KG1 (cell line): Measurements from ENCODE around the gene PRR13.
"Not testable (repeated sequence)": the region's sequence is repeated elsewhere in the genome, so short reads cannot be mapped to it uniquely, and the experiment has no call there.

ENCODE experiments used
- DNase-seq: peaks from one replicate; lab custom pipeline; 2025; lab: John Stamatoyannopoulos, UW

The PRR13 gene

DNA sequence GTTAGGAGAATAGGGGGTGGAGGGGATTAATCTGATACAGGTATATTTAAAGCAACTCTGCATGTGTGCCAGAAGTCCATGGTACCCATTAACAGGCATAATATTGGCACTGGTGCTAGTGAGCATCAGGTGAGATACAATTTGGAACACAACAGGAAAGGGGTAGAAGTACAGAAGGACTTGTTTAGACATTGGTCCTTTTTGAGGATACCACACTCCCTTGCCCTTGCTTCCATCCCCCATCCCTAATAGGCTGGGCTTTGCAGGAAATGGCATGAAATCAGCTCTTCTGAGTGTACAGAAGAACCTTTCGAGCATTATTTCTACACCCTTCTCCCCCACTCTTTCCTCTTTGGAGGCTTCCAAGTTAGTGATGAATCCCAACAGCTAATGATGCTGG is 26.7 kb downstream of the PRR13 start:
- no peak for DNase-seq

DNA sequence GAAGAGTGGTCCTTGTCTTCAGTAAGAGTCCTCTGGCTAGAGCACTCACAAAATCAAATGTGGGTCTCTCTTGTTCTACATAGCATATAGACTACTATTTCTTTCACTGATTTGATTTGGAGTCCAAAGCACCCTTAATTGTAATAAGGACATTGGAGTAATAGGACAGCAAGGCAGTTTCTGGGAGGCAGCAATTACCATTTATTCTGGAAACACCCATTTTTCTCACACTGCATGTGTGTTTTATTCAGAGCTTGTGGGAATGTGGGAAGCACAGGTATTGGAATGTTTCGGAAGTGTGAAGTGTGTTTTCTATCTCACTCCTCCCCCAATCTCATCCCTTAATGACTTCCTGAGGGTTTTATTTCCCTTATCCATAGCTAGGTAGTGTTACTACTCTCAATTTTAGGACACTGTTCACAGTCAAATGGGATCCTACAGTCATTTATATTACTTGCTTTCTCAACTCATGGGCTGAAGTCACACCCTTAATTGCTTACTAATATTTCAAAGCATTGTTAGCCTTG is 30.6 kb downstream of the PRR13 start:
- no peak for DNase-seq

DNA sequence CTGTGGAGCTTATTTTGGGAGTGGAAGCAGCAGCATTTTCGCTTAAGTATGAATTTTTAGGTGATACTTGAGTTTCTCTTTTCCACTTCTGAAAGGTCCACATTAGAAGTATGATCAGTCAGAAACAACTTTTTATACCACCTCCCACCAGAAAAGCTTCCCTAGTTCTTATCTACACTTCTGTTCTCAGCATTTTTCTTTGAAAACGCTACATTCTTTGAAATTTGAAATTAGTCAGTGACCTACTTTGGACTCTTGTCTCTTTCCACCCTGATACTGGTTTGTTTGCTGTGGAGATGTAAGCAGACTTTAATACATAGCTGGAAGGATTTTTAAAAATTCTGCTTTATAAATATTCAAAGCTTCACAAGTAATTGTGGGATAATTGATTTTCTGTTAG is 32.5 kb downstream of the PRR13 start:
- no peak for DNase-seq

DNA sequence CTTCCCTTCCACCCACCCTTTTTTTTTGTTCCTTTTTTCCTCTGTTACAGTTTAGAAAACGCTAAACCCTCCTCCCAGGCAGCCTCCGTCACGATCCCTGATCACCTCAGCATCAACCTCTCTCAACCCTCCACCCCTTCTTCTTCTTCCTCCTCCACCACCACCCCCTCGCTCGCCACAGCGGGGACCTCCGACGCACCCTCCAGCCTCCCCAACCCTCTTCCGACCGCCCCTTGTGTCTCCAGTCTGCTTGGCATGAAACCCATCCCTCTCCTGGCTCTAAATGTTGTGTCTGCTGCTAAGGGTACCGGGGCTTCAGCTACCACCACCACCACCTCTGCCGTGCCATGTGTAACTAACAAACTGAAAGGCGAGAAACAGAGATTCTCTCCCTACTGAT is 33.3 kb downstream of the PRR13 start:
- no peak for DNase-seq

DNA sequence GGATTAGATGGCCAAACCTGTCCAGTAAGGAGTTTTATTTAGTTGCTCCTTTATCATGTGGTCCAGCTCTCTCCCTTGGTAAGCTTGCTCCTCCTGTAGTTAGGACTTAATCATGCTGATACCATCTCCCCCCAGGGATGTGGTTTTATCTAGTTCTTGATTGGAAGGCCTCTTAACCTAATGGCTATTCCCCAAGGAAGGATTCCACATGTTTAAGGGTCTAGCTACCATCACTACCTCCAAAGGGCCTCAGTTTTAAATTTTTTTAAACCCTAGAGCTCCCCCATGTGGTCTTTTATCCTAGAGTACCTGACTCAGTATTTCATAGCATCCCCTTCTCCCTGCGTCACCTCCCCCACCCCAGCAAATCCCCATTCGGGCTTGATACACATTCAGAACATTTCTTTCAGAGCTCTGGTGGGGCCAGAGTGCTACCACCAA is 35.3 kb downstream of the PRR13 start:
- DNase-seq, result no peak

DNA sequence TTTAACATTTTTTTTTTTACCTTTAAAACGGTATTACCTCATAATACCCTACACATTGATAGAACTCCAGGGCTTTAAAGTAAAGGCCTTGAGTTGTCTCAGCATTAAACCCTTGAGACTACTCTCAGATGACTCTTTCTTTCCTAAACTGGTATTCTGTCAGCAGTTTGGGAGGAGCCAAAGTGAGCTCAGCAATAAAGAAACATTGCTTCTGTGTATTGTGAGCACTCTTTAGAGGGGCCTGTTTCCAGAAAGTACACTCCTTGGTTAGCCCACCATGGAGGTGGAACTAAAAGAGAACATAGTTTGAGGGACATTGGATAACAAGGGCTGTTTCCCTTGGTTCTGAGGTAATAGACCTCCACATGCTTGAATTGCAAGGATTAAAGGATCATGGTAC is 37.3 kb downstream of the PRR13 start:
- no peak for DNase-seq

DNA sequence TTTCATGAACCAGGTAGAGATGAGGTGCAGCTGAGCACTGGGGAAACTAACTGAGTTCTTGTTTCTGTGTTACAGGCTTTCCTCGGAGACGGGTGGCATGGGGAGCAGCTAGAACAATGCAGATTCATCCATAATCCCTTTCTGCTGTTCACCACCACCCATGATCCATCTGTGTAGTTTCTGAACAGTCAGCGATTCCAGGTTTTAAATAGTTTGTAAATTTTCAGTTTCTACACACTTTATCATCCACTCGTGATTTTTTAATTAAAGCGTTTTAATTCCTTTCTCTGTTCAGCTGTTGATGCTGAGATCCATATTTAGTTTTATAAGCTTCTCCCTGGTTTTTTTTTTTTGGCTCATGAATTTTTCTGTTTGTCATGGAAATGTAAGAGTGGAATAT is 37.8 kb downstream of the PRR13 start:
- no peak for DNase-seq

DNA sequence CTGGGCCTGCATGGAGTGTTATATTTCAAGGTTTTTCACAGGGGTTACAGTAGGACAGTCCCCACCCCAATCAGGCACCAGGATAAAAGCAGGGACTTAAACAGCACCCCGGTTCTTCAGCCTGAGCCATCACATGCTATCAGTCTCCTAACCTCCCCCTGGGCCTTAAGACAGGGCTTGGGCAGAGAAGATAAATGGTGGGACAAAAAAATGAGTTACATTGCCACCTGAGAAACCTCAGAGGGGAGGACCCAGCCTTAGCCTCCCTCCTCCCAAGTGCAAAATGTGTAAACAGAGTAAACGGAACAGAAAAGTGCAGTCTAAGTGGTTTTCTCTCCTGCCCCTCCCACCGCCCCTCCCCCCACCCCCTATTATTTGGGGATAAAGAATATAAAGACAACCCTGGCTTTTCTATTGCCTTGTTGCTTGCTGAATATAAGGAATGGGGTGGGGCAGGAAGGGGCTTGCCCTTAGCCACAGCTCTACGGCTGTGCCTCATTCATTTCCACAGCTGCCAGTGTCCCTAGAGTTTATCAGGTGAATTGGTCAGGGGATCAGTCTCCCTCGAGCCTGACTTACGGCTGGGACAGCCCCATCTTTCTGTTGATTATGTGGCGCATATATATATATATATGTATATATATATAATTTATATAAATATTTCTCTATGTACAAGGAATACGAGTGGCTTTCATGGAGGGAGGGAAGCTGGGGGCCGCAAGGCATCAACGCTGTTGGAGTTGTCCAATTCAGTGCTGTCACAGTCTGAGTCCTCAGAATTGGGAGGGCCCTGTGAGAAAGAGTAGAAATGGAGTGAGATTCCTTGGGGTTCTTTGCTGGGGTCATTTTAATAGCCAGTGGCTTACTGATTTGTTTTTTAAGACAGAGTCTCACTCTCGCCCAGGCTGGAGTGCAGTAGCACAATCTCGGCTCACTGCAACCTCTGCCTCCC is 39.2 kb downstream of the PRR13 start:
- no peak for DNase-seq

DNA sequence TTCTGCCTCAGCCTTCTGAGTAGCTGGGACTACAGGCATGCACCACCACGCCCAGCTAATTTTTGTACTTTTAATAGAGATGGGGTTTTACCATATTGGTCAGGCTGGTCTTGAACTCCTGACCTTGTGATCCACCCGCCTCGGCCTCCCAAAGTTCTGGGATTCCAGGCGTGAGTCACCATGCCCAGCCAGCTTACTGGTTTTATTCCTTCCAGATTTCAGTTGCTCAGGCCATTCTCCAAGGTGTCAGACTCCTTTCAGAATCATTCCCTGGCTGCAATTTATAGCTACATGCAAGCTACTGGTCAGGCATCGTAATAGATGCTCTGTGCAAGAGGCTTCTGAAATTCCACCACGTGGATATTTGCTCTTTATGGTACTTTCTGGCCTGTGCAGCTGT is 39.9 kb downstream of the PRR13 start:
- DNase-seq, result not testable (repeated sequence)

DNA sequence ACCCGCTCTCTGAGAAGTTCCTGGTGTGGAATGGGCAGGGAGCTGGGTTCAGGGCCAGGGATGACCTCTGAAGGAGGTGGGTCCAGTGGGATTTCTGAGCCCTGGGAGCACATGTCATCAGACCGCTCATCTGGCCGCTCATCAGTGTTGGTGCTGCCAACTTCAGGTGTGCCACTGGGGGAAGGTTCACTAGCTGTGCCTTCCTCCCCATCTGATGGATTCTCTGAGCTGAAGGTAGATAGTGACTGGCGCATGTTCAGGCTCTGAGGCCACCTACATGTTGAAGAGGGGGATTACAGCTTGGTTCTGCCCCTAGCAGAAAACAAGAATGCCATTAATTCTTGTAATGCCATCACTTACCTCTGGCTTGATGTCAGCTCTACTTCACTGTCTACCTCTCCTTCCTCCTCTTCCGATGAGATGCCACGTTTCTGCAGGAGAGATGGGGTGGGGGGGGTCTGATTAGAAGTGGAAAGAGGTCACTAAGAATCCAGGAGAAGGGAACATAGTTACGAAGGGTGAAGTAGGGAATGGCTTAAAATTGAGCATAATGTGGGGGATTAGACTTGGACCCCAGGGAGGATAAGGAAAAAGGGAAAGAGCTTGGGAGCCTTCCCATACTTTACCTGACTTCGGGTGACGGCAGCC is 40.5 kb downstream of the PRR13 start:
- no peak for DNase-seq

DNA sequence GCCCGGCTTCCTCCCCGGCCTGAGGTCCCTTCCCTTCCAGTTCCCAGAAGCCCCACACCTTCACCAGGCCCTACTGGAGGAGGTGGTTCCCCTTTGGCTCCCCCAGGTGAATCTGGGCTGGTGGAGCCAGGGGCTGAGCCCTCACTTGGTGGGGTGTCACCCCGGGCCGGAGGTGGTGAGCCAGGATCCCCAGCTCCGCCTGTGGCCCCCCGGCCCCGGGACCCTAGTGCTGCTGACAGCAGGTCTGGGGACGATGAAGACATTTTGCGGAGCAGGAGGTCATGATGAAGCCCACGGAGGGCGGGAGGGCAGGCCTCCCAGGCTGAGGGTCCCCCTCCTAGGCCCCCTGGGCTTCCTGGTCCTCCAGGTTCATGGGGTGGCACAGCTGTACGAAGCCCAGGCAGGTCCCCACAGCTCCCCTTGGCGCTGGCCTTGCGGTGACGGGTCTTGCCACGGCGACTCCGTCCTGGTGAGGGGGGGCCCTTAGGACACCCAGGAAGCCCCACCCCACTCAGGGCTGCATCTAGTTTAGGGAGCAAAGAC is 41.2 kb downstream of the PRR13 start:
- DNase-seq, result no peak

DNA sequence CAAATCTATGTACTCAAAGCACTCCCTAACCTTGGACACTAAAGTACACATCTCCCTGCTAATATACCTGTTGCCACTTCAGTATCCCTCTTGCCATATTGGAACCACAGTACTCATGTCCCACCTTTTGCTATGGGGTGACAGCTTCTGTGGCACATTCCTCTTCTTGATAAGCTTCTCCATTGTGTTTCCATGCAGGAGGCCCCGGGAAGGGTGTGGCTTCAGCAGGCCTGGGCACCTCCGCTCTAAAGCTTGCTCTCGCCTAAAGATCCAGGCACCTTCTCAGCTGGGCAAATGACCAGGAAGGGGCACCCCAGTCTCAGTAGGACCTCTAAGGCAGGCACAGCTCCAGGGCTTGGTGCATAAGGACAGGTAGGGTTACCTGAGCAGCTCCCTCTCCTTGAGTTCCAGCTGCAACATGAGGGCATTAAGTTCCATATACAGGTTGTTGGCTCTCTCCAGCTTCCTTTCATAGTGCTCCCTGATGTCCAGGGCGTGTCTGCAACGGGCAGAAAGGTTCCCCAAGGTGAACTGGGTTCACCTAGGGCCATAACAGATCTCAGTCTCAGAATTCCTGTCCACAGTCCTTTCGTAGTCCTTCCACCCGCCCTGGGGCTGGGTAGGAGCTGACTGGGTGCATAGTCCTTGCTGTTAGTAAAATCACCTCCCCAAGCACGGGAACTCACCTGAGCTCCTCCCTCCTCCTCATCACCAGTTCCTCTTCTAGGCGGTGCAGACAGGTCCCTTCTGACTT is 41.9 kb downstream of the PRR13 start:
- DNase-seq, result no peak

DNA sequence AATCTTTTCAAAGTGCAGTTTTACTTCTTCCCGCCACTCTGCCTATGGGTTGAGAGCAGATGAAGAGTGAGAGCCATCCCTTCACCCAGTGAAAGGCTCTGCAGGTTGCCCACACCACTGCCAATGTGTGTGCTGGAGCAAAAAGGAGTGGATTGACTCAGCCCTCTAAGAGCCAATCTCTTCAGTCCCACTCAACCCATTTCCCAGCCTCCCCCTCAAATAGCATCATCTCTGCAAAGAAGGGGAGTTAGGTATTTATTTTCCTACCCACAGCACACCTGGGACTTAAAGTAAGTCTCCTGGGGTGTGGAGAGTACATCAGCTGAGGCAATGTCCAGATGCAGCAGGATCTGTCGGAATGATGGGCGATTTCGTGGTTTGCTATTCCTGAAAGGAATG is 42.4 kb downstream of the PRR13 start:
- no peak for DNase-seq

DNA sequence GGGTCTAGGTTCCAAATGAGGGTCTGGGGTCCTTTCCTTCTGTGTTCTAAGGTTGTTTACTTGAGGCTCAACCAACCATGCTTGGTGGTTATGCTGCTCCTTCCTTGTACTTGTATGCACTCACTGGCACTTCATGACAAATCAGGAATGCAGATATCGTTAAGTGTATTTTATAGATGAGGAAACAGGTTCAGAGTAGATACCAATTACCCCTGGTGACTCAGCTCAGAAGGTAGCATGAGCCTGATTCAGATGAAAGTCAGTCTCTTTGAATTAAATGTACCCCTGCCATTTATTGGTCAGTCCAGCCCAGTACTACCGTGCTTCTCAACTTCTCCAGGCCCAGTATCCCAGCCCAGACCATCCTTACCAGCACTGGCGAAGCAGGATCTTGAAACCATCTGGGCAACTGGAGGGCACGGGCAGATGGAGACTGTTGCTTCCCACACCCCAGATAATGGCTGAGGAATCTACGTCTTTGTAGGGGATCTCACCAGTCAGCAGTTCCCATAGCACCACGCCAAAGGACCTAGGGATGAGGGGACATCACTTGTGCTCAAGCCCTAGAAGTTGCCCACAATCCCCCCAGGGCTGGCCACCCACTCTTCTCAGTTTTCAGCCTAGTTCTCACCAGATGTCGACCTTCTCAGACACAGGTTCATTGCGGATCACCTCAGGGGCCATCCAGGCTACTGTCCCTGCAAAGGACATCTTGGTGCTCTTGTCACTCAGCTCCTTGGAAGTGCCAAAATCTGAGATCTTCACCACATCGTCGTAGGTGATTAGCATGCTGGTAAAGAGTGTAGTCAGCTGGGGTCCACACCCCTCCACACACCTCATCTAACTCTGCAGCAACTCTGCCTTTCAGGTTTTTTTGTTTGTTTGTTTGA is 43.4 kb downstream of the PRR13 start:
- DNase-seq, result no peak

DNA sequence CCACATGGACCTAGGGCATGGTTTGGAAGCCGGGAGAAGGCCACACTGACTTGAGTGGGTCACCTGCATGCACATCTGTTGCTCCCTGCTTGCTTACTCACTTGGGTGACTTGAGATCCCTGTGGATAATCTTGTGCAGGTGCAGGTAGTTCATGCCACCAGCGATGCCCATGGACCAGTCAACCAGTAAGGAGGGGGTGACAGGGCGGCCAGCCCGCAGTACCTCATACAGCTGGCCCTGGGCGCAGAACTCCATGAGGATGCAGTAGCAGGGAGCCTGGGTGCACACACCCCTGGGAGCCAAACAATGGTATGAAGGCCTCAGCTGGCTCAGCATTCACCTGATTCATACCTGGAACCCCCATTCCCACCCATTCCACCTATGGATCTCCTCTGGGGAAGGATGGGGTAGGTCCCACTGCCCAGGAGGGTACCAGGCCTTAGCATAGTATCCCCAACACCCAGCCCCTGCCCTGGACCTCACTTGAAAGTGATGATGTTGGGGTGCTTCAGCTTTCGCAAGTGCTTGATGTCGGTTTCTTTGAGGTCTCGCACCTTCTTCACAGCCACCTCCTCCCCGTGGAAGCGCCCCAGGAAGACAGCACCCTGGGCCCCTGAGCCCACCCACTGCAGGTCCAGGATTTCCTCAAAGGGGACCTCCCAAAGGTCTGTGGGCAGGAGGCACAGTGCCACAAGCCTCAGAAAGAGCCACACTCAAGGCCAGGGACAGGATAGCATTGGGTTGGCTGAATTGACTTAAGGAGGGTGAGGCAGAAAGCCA is 44.6 kb downstream of the PRR13 start:
- no peak for DNase-seq

DNA sequence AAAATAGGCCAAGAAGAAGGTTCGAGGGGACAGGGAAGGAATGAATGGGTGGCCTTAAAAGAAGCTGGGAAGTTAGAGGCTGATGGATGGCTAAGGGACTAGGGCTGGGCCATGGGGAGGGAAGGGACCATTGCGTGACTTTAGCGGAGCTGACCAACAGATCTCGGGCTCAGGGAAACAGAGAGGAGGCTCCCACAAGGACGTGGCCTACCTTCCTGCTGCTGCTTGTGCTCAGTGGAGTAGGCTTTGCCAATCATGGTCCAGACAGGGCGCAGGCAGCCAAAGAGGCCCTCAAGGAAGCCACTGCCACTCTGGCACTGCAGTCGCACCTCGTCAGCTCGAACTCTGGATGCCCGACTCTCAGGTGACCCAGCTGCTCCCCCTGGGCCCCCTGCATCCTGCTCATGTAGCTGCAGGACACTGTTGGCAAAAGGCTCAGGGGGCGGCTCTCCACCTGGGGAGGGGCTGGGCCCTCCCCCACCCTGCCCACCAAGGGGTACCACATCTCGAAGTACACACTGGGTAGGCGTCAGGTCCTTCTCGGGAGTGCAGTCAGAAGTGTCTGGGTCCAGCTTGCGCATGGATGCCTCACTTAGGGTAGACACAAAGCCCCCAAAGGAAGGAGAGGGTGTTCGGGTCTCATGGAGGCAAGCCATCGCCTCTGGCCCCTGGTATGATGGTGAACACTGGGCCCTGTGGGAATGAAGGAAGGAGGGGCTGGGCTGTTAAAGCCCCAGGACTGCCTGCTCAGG is 45.4 kb downstream of the PRR13 start:
- DNase-seq, result no peak

DNA sequence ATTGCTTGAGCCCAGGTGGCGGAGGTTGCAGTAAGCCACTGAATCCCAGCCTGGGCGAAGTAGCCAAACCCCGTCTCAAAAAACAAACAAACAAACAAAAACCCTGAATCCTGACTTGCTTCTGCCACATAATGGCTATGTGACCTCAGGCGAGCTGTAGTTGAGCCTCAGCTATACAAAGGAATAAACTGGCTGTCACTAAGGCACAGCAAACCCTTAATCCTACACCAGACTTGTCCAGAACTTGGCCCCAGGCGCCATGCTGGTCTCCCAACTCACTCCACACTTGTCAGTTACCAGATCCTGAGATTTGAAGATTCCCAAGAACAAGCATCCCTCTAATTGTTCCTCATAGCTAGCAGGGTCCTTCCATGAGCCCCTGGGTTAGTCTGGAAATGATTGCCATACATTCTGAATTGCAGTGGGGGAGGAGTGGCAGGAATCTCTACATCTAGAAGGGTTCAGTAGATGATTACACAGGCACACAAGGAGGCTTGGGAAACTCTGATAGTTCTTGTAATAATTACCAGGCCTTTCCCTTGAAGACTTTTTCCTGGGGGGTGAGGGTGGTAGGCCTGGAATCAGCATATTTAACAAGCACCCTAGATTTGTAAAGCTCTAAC is 47.8 kb downstream of the PRR13 start:
- DNase-seq, result no peak

DNA sequence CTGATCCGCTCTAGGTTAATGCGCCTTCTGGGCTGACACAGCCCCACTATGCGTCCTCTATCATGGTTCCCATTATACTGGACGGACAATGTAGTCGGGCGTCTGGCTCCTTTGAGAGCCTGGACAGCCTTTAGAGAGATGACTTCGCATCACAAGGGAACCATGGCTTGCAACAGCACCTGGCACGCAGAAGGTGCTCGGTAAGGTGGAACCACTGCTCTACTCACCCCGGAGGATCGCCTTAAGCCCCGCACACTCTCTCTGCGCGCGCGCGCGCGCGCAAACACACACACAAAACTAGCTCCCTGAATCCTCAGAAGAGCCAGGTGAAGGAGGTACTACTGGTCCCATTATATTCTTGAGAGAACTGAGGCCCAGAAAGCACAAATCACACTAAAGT is 50.7 kb downstream of the PRR13 start:
- no peak for DNase-seq
